ENCODE measurements around the gene NF1.
"Not testable (repeated sequence)": the region's sequence is repeated elsewhere in the genome, so short reads cannot be mapped to it uniquely, and the experiment has no call there.

Gene NF1

DNA sequence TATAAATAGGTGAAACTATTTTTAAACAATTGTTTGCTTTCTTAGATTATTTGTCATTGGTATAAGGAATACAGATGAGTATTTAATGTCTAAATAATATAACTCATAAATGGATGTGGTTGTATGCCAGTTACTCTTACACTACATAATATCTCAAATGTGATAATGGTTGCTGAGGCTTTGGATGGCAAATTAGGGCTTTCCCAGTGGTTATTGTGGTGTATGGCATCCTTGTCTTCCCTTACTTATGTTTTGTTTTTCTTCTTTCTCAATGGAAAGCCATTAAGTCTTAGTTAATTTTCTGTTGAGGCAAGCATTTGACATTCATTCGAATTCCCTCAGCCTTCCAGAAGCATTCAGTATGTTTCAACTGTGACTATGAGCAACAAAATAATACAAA is 191.8 kb downstream of the NF1 start:
- TF ChIP-seq MYC (IDR thresholded peaks at IDR 0.05; ENCODE audit: low read depth, low read length): no peak
- TF ChIP-seq, protein P1, sequence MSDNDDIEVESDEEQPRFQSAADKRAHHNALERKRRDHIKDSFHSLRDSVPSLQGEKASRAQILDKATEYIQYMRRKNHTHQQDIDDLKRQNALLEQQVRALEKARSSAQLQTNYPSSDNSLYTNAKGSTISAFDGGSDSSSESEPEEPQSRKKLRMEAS (IDR thresholded peaks at IDR 0.05; ENCODE audit: low read depth, low read length): no peak
- no peak for TF ChIP-seq POLR2A (IDR thresholded peaks at IDR 0.05; ENCODE audit: extremely low read depth, insufficient read length)
- TF ChIP-seq, protein P2, sequence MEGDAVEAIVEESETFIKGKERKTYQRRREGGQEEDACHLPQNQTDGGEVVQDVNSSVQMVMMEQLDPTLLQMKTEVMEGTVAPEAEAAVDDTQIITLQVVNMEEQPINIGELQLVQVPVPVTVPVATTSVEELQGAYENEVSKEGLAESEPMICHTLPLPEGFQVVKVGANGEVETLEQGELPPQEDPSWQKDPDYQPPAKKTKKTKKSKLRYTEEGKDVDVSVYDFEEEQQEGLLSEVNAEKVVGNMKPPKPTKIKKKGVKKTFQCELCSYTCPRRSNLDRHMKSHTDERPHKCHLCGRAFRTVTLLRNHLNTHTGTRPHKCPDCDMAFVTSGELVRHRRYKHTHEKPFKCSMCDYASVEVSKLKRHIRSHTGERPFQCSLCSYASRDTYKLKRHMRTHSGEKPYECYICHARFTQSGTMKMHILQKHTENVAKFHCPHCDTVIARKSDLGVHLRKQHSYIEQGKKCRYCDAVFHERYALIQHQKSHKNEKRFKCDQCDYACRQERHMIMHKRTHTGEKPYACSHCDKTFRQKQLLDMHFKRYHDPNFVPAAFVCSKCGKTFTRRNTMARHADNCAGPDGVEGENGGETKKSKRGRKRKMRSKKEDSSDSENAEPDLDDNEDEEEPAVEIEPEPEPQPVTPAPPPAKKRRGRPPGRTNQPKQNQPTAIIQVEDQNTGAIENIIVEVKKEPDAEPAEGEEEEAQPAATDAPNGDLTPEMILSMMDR (IDR thresholded peaks at IDR 0.05; ENCODE audit: low read depth, low read length): no peak
- no peak for DNase-seq (ENCODE audit: low read depth)
- no peak overlapping the region for H3K4me3 ChIP-seq (ENCODE audit: low read depth, low read length)

GRCh38 chr17:31287932-31288331 is 193.2 kb downstream of the NF1 start:
- DNase-seq (ENCODE audit: low read depth); H3K4me3 ChIP-seq (ENCODE audit: low read depth, low read length): not testable (repeated sequence)

DNA sequence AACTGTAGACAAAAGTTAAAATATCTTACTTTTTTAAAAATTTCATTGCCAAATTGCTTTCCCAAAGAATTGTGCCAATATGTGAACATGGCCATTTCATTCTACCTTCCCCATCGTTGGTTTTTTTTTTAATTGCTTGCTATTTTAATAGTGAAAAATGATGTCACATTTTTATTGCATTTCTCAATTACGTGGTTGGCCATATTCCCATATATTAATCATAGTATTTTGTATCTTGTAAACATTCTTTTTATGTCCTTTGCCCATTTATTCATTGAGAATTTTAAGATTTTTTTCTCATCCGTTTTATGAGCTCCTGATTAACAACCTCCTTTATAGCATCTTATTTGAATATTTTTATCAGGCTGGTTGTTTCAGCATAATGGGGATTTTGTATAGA is 195.0 kb downstream of the NF1 start:
- TF ChIP-seq POLR2A (IDR thresholded peaks at IDR 0.05; ENCODE audit: extremely low read depth, insufficient read length) (no peak), MYC (IDR thresholded peaks at IDR 0.05; ENCODE audit: low read depth, low read length) (no peak)
- TF ChIP-seq, protein P1 (IDR thresholded peaks at IDR 0.05; ENCODE audit: low read depth, low read length): no peak
- TF ChIP-seq, protein P2 (IDR thresholded peaks at IDR 0.05; ENCODE audit: low read depth, low read length): no peak
- H3K4me3 ChIP-seq (ENCODE audit: low read depth, low read length): no peak overlapping the region
- DNase-seq (ENCODE audit: low read depth): no peak

DNA sequence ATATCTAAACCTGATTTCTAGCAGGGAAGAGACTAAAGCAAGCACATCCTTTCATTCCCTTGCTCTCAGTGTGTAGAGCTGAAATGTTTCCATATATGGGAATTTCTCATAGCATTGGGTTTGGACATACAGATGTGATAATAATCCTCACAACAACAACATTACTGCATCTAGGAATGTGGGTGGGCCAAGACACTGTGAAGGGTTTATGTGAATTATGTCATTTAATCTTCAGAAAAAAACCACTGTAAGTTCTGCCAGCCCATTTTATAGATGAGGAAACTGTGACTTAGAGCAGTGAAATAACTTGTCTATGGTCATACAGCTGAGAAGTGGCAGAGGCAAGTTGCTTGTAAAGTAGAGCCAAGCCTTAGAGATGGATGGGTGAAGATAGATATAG is 197.0 kb downstream of the NF1 start:
- DNase-seq (ENCODE audit: low read depth): no peak
- no peak for TF ChIP-seq MYC (IDR thresholded peaks at IDR 0.05; ENCODE audit: low read depth, low read length)
- TF ChIP-seq, protein P2 (IDR thresholded peaks at IDR 0.05; ENCODE audit: low read depth, low read length): no peak
- TF ChIP-seq POLR2A (IDR thresholded peaks at IDR 0.05; ENCODE audit: extremely low read depth, insufficient read length): no peak
- TF ChIP-seq, protein P1 (IDR thresholded peaks at IDR 0.05; ENCODE audit: low read depth, low read length): no peak
- H3K4me3 ChIP-seq (ENCODE audit: low read depth, low read length): no peak overlapping the region

DNA sequence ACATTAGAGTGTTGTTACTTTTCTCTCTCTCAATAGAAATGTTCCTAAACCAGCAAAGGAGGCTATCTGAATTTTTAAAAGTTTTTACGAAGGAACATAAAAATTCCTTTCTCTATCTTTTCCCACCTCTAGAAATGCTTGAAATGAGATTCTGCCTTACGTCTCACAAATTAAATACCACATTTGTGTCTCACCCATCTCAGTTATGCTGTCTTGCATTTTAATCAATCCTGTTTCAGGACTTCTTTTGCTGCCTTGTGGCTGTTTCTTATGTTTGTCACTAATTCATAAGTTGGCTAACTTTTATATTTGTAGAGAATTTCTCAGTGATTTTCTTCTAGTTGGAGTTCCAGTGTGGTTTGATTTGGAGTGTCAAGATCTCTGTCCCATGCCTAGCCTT is 198.8 kb downstream of the NF1 start:
- TF ChIP-seq, protein P1 (IDR thresholded peaks at IDR 0.05; ENCODE audit: low read depth, low read length): no peak
- TF ChIP-seq MYC (IDR thresholded peaks at IDR 0.05; ENCODE audit: low read depth, low read length) (no peak), POLR2A (IDR thresholded peaks at IDR 0.05; ENCODE audit: extremely low read depth, insufficient read length) (no peak)
- TF ChIP-seq, protein P2 (IDR thresholded peaks at IDR 0.05; ENCODE audit: low read depth, low read length): no peak
- no peak for DNase-seq (ENCODE audit: low read depth)
- H3K4me3 ChIP-seq (ENCODE audit: low read depth, low read length): no peak overlapping the region

DNA sequence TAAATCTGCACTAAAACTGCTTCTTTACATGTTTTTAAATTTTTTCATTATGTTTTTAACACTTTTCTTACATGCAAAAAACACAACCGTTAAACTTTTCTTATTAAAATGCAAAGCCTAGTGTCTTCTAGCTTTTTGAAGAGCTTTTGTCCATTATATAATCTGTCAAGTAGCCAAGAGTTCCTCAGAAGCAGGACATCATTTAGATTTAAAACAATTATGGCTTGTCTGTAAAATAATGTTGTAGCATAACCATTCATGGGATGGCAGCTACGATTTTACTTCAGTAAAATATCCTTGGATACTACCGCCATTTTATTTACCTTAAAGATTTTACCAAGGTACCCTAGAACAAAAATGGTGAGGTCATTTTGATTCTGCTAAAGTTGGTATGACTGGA is 199.5 kb downstream of the NF1 start:
- DNase-seq (ENCODE audit: low read depth): no peak
- H3K4me3 ChIP-seq (ENCODE audit: low read depth, low read length): no peak overlapping the region
- TF ChIP-seq, protein P2 (IDR thresholded peaks at IDR 0.05; ENCODE audit: low read depth, low read length): no peak
- TF ChIP-seq POLR2A (IDR thresholded peaks at IDR 0.05; ENCODE audit: extremely low read depth, insufficient read length) (no peak), MYC (IDR thresholded peaks at IDR 0.05; ENCODE audit: low read depth, low read length) (no peak)
- TF ChIP-seq, protein P1 (IDR thresholded peaks at IDR 0.05; ENCODE audit: low read depth, low read length): no peak

Measured in NB4 (cell line).